ENCODE results near the gene RNF220.
"Not testable (repeated sequence)": the region's sequence is repeated elsewhere in the genome, so short reads cannot be mapped to it uniquely, and the experiment has no call there.

The RNF220 gene

DNA sequence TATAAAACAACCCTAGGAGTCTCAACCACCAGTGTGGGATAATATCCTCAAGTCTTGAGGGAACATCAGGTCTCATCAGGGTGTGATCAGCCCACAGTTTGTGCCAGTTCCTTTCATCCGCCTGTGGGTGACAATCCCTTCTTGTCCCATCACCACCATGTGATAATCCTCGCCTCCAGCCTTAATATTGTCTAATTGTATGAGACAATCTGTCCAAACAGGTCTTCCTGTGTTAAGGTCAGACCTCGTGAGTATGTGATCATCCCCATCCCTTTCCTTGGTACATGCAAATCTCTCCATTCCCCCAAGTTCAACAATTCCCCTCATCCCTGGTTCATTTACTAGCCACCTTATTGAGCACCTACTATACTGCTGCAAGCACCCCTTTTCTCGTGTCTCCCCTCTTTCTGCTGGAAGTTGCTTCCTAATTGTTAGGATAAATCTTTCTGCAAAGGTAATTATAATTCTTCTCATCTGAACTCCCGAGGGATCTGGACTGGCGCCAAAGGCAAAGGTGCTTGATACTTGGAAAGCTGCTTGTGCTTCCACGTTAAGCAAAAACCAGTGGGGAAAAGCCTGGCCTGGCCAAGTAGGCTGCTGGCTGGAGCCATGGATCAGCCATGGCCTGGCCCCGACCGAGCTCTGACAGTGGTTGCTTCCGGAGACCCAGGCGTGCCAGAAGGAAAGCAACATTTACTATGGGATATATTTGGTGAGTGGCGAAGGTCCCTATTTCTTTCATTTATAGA lies 92.5 kb downstream of the RNF220 start:
- DNase-seq, result no peak

DNA sequence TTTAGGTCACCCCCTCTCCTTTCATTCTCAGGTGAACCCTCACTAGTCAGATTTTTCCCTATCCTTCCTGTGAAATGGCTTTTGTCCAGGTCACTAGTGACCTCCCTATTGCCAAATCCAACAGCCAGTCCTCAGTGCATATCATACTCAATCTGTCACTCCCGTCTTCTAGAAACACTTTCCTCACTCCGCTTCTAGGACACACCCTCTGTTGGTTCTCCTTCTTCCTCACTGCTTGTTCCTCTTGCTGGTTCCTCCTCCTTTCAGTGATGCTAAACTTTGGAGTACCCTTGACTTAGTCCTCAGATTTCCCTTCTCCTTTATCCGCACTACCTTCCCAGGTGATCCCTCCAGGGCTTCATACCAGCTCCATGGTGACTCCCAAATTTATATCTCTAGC lies 94.3 kb downstream of the RNF220 start:
- no peak for DNase-seq

DNA sequence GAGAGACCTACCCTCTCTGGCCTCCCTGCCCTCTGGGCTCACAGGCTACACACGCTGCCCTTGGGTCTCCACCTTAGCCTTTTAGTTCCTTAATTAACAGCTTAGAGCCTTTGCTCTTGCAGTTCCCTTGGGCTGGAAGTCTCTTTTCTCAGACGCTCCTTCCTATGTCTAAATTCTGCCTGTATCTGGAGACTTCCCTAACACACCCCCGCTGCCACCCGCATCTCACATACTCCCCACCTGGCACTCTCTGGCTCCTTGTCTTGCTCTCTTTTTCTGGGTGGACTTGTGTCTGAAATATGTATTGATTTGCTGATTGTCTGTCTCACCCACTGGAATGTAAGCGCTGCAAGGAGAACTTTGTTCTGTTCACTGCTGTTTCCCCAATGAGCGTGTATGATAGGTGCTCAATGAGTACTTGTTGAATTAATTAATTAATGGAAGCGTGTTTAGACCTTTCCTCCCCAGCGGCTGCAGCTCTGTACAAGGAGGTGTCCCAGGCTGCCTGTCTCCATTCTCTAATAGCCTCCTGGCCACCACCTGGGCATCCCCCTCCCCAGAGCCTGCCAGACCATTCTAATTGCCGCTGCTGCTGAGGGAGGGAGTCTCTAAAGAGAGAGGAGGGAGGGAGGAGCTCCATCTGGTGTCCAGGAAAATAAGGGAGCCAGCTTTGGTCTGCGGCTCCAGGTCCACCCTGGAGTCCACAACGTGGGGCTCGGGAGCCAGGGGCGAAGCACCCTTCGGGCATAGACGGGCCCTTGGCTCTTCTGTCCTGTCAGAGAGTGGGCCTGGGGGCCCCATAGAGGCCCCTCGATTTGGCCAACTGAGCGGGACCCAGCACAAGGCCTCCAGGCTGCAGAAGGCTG lies 95.4 kb downstream of the RNF220 start:
- DNase-seq, result no peak

DNA sequence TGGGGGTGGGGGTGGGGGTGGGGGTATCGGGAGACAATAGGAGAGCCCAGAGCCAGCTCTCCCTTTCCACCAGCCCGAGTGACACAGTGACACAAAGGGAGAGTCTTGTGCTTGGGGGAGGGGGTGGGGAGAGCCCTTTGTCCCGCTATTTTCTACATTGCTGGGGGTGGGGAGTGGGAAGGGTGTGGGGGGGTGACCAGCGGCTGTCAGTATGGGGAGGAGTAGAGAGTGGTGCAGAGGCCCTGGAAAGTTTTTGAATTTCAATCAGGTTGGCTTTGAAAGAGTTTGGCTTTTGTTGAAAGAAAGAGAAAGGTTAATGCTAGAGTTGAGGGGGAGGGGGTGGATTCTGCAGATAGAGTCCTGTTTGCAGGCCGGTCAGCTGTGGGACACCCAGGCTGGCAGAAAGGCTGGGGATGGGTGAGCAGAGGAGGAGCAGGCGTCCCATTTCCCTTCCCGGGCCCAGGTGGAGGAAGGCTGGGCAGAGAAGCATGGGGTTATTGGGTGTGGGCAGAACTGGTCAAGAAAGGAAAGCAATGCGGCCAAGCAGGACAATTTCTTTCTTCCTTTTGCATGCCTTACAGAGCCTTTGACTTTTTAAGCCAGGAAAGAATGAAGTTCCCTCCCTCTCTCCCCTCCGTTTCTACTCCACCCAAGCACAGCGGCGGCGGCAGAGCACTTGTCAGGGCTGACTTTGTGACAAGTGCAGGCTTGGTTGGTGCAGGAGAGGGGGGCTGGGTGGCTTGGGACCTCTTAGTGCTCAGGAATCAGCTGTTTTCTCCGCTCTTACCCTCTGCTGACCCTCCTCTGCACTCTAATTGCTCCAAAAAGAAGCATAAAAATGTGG lies 96.2 kb downstream of the RNF220 start:
- no peak for DNase-seq

DNA sequence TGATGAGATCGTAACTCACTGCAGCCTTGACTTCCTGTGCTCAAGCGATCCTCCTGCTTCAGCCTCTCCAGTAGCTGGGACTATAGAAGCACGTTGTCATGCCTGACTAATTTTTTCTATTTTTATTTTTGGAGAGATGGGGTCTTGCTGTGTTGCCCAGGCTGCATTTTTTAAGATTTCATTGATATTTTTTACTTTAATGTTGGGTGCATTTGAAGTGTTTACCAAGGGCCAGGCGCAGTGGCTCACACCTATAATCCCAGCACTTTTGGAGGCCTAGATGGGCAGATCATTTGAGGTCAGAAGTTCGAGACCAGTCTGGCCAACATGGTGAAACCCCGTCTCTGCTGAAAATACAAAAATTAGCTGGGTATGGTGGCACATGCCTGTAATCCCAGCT lies 97.8 kb downstream of the RNF220 start:
- not testable (repeated sequence) for DNase-seq

DNA sequence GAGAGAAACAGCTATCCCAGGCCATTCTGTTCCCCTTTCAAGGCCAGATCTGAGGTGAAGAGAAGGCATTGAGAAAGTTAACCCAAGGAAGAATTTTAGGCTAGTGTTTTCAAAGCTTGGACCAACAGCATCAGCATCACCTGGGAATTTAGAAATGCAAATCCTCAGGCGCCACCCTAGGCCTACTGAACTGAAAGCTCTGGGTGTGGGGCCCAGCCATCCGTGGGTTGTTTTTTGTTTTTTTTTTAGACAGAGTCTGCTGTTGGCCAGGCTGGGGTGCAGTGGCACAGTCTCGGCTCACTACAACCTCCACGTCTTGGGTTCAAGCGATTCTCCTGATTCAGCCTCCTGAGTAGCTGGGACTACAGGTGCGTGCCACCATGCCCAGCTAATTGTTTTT lies 98.6 kb downstream of the RNF220 start:
- no peak for DNase-seq

DNA sequence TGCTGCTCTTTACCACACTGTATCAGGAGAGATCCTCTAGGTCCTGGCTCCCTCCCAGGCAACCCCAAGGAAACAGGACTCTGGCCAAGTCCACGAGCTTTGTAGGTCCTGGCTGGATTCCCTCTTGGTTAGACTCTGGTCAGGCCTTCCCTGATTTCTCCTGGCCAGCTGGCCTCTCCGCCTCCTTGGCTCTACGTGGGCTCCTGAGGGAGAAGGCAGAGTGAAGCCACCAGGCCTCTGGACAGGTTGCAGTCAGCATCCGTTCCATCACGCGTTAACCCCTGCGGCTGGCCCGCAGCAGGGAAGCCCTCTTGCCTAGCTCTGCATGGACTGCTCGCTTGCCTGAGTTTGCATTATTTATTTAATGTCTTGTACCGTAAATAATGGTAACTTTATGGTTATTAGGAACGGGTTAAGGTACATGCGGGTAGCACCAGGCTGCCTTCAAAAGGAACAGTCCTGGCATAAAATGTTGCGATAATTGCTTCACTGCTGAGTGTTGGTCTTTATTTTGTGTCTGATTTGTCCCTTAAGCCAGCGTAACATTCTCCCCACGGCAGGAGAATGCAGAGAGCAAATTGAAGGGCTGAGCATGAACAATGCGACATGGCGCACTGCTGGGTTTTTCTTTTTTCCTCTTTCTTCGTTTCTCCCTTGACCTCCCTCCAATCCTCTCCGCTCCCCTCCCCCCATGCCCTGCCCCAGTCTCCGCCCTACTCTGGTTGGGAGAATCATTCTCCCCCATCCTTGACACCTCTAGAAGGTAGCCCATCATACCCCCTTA lies 100.3 kb downstream of the RNF220 start:
- DNase-seq, result peak in 1 of 2 experiments; percentile 28

DNA sequence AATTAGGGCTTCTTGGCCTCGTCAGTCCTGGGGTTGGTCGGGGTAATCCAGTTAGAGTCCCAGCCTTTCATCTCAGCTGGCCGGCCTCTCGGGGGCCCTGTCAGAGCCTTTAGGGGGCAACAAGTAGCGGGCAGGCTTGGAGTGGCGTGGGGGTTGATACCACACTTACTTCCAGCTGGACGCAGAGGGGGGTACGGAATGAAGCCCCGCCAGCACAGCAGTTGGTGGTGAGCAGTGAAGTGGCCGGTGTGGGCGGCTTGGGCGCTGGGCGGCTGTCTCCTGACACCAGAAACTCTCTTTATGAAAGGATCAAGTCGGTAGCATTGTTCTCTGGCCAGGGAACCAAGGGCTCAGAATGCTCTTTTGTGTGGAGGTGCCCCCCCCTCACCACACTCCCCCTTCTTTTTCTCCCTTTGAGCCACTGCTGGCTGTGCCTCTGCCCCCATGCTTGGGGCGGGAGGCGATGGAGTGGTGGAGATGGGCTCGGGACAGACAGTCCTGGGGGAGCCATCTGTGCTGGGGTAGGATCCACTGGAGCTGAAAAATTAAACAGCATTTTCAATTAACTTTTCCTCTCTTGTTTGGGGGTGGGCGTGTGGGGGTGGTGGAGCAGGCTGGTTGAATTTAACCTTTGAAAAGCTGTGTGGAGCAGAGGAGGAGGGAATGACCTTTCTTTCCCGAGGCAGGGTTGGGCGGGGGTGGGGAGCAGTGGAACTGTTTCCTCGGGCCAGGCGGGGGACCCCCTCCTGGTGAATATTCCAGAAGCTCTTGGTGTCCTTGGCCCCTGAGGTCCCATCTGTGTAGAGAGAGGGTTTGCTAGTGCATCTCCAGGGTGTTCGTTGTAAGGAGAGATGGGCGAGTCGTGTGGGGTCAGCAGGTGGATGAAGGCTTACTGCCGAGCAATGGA lies 102.7 kb downstream of the RNF220 start:
- DNase-seq, result no peak

DNA sequence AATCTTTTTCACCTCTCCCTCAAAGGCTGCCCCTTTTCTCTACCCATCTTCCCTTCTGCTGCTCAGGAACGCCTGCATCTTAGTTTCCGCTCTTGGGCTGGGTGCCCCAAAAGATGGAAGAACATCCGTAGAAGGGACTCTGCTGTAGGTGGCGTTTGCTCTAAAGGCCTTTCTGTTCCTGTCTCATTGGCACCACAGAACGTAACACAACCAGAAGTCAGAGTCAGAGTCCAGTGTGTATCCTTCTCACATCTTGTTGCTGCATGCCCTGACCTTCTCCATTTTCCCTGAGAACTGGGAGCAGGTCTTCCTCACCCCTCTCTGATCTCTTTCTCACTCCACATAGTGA lies 103.3 kb downstream of the RNF220 start:
- no peak for DNase-seq

DNA sequence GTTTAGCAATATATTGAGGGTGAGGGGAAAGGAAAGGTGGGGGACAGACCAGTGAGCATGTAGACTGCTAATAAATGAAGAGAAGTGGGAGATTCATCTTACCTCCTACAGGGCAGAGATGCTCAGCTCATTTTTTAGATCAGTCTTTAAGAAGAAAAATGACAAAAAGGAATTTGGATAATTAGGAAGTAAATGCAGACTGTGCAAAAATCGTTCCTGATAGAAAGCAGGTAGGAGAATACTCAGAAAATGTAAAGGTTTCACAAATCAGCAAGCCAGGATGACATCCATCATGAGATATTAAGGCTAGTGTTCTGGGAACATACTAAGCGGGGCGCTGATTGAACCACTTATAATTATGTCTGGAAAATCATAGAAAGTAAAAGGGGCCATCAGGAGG lies 106.3 kb downstream of the RNF220 start:
- DNase-seq, result no peak

DNA sequence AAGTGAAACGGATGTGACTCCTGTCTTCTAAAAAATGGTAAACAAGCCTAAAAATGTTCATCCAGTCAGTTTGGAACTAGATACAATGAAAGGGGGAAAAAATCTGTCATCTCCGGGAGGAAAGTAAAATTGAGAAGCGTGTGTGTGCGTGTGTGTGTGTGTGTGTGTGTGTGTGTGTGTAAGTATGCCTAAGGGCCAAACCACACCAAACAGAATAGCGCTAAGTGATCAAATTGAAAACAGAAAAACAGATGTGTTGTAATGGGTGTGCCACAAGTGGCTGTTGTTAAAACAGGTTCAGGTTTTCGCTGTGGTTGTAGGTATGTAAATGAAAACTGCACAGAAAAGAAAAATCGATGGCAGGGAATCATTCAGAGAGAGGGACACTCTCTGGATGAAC lies 106.7 kb downstream of the RNF220 start:
- no peak for DNase-seq

DNA sequence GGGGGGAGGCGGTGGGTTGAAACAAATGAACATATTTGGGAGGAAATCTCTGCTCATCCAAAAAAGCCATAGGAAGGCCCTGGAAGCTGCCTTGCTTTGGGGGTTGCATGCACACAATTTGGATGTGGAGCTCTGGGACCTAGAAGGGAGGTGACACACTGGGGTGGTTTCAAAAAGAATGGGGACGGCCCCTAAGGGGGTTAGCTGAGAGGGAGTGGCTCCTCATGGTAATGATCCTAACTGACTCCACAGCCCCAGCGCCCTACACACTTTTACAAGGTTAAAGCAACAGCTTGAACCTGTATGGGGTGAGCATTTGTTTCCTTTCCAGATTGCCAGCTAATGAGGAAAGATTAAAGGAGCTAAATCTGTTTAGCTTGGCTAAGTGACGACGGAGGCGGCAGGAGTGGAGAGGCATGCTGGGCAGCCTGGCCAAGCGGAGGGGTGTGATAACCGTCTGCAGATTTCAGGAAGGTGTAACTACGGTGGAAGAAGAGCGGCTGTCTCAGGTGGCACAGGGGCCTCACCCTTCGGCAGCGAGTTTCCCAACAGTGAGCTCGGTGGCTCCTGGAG lies 107.3 kb downstream of the RNF220 start:
- peak in 1 of 2 experiments; percentile 20 for DNase-seq

DNA sequence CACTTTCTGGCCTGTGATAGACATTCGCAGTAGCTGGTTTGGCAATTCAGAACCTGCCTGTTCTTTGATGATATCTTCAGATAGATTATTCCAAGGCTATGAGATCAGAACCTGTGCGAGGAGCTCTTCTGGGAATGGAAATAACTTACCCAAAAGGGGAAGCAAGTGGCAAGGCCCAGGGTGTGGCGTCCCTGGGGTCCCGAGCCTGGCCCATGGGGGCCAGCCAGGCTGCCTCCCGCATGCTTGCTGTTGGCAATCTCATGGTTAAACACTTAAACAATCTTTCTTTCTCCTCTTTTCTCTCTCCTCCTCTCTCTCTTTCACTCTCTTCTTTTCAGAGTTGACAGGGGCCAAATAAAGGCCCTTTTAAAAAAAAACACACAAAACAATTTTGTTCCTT lies 108.1 kb downstream of the RNF220 start:
- no peak for DNase-seq

DNA sequence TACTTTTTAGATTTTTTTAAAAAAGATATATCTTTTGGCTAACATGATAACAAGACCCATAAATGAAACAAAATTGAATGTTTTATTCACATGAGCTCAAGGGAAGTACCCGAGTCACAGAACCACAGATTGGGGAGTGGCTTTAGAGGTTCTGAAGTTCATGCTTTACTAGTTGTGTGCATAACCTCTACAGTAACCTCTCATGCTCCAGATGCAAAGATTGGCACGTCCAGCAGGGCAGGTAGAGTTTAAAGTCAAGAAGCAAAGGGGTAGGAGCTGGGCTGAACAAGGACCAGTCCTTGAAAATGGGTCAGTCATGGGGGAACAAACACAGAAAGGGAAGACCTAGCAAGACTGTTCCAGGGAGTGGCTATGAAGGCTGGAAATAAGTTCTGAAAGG lies 109.6 kb downstream of the RNF220 start:
- DNase-seq, result no peak

DNA sequence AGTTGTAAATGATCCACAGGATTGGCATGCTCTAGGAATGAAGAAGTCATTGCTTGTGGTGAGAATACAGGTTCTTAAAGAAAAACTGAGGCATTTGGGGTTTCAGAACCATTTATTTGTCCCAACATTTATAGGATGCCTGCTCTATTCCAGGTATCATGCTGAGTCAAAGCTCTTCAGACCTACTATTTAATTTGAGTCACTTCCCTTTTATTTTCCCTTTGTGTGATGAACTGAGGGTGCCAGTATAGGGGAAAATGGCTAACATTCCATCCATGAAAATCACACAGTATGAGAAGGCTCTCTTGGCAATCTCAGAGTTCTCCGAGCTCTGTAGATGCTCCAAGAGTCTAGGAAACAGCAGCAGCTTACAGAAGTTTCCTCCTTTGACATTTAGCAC lies 110.4 kb downstream of the RNF220 start:
- no peak for DNase-seq

DNA sequence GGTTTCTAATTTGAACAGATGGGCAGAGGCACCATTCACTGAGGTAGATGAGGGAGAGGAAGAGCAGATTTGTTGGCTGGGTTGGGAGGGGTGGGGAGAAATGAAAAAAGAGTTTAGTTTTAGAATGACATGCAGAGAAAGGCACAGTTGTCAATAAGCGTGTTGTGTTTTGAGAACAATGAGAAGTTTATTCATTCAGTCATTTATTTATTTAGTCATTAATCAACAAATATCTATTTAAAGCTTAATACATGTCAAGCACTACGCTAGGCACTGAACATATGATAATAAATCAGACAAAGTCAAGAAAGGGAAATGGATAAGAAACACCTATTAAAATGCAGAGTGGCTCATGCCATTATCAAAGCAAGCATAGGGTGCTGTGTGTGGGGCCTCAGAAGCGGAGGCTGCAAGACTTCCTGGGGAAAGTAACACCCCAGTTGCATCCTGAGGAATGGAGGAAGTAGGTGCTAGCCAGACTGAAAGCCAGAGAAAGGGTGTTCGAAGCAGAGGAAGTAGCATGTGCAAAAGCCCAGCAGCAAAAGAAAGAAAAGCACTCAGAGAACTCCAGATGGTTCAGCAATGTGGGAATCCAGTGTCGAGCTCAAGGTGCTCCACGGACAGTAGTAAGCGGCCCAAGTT lies 114.1 kb downstream of the RNF220 start:
- no peak for DNase-seq

DNA sequence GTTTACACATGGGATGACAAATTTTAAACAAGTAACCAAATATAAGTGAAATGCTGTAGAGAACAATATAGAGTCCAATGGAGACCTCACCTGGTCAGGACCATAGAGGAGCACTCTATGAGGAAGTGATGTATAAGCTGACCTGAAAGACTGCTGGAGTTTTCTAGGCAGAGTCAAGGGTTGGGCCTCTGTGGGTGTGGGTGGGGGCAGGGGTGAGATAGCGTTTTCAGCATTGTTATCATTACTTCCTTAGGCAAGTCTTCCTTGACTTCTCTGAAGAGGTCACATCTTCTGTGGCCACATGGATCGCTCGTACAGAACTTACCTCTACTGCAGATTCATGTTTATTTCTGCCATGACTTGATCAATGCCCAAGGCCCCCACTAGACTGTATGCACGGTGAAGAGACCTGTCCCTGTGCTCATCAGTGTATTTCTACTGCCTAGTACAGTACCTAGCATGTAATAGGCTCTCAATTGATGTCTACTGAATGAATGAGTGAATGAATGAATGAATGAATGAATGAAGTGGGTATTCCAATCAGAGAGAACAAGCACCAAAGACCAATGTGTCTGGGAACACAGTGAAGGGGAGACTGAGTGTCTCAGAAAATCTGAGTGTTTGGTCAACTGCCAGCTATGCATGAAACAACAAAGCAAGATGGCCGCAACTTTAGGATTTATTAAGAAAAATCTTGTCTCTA lies 116.5 kb downstream of the RNF220 start:
- DNase-seq, result no peak

DNA sequence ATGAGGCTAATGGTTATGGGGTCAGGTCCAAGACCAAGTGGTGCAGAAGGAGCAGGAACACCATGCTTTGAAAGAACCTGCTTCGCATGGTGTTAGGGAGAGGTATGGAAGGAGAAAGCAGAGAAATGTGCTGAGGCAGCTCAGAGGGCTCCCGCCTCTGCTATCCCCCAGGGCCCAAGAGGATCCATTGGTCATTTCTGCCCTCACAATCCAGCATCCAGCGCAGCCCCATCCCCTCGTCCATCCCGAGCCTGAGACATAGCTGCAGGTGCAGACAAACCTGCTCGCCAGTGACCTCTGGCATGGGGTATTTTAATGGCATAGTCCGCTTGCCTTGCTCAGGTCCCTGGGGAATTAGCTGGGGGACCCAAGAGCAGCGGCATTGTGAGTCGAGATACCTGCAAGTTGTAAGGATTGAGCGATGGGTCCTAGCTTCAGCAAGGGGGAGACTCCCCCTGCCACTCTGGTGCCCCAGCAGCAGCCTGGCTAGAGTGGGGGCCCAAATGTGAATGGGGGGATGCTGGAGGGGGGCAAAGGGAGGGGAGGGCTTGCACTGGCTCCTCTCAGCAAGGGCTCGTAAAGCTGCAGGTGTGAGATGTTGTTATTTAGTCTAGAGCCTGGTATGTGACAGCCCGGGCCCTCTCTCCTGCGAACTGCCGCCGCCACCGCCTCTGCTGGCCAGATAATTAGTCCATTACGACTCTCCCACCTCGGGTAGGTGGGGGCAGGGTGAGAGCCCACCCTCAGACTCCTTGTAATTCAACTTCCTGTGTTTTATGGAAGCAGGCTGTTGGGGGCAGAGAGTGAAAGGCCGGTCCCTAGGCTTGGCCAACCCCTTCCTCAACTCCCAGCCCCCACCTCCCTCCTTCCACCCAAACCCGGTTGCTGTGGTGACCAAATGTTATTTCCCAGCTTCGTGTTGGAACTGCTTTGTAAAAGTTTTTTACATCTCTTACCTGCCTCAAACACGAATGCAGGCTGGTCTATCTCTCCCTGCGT lies 118.8 kb downstream of the RNF220 start:
- no peak for DNase-seq

All from cerebellar nuclear complex (tissue), 1 donor.